UCSD-AML1 (cell line): ENCODE results near the gene ASCC1.
"Not testable (repeated sequence)": the region's sequence is repeated elsewhere in the genome, so short reads cannot be mapped to it uniquely, and the experiment has no call there.

Experiments
- DNase-seq: peaks from one replicate; lab custom pipeline; 2025; ENCODE audit not compliant: unreplicated experiment; lab: John Stamatoyannopoulos, UW

Gene ASCC1

GRCh38 chr10:72173619-72174296 is 42.3 kb downstream of the ASCC1 start:
- DNase-seq = no peak

- DNase-seq = no peak
Measured at GRCh38 chr10:72173262-72173618, 42.8 kb downstream of the ASCC1 start.

- no peak for DNase-seq
Measured at GRCh38 chr10:72171175-72171630, 44.9 kb downstream of the ASCC1 start.

GRCh38 chr10:72170733-72171132 is 45.3 kb downstream of the ASCC1 start:
- no peak for DNase-seq

- DNase-seq = no peak
Measured at GRCh38 chr10:72170263-72170662, 45.8 kb downstream of the ASCC1 start.

GRCh38 chr10:72167118-72167517 is 49.0 kb downstream of the ASCC1 start:
- DNase-seq = no peak

GRCh38 chr10:72164617-72165016 is 51.5 kb downstream of the ASCC1 start:
- no peak for DNase-seq

- no peak for DNase-seq
Measured at GRCh38 chr10:72162978-72163377, 53.1 kb downstream of the ASCC1 start.

GRCh38 chr10:72158176-72158575 is 57.9 kb downstream of the ASCC1 start:
- DNase-seq = no peak

GRCh38 chr10:72156223-72156622 is 59.9 kb downstream of the ASCC1 start:
- DNase-seq = no peak

- DNase-seq = no peak
Measured at GRCh38 chr10:72152286-72152685, 63.8 kb downstream of the ASCC1 start.

- DNase-seq = not testable (repeated sequence)
Measured at GRCh38 chr10:72150746-72151478, 65.2 kb downstream of the ASCC1 start.

GRCh38 chr10:72147324-72147584 is 68.8 kb downstream of the ASCC1 start:
- not testable (repeated sequence) for DNase-seq

GRCh38 chr10:72146559-72147323 is 69.3 kb downstream of the ASCC1 start:
- DNase-seq = no peak

GRCh38 chr10:72146071-72146470 is 70.0 kb downstream of the ASCC1 start:
- no peak for DNase-seq

GRCh38 chr10:72145657-72146056 is 70.4 kb downstream of the ASCC1 start:
- DNase-seq = no peak

- DNase-seq = no peak
Measured at GRCh38 chr10:72140850-72141249, 75.2 kb downstream of the ASCC1 start.

- DNase-seq = no peak
Measured at GRCh38 chr10:72140174-72140573, 75.9 kb downstream of the ASCC1 start.

GRCh38 chr10:72137583-72137982 is 78.5 kb downstream of the ASCC1 start:
- DNase-seq = no peak

- not testable (repeated sequence) for DNase-seq
Measured at GRCh38 chr10:72136225-72136624, 79.9 kb downstream of the ASCC1 start.

GRCh38 chr10:72134785-72135767 is 81.0 kb downstream of the ASCC1 start:
- DNase-seq = no peak
